HUES48 (cell line): ENCODE results near the gene NSMCE3.

Experiments
- H3K27ac ChIP-seq: one replicate; pipeline ENCODE4 v1.7.0; 2013; ENCODE audit warnings: low read depth, low read length, inconsistent platforms
- H3K27me3 ChIP-seq: 2 replicates; pipeline ENCODE4 v1.6.1; 2013; ENCODE audit warnings: mild to moderate bottlenecking, low read length; ENCODE audit not compliant: control insufficient read depth, insufficient read depth
- H3K36me3 ChIP-seq: 2 replicates; pipeline ENCODE4 v1.6.1; 2013; ENCODE audit warnings: low read length; ENCODE audit not compliant: control insufficient read depth, insufficient read depth
- H3K4me1 ChIP-seq: 2 replicates; pipeline ENCODE4 v1.6.1; 2013; ENCODE audit warnings: mild to moderate bottlenecking, low read length; ENCODE audit not compliant: control insufficient read depth, insufficient read depth
- H3K4me3 ChIP-seq: 2 replicates; pipeline ENCODE4 v1.5.1; 2013; ENCODE audit warnings: mild to moderate bottlenecking, low read depth, low read length
- H3K9ac ChIP-seq: 2 replicates; pipeline ENCODE4 v1.6.1; 2013; ENCODE audit warnings: mild to moderate bottlenecking, low read depth, low read length, moderate library complexity
- H3K9me3 ChIP-seq: 2 replicates; pipeline ENCODE4 v1.6.1; 2013; ENCODE audit warnings: low read length; ENCODE audit not compliant: control insufficient read depth, insufficient read depth

Gene NSMCE3

GRCh38 chr15:29220852-29221251, 48.8 kb downstream of the NSMCE3 start:
- no peaks in the 10 kb centered on the region for H3K27me3 ChIP-seq
- no peaks in the 10 kb centered on the region for H3K36me3 ChIP-seq
- H3K9ac ChIP-seq = no peak overlapping the region

GRCh38 chr15:29216955-29217354, 52.7 kb downstream of the NSMCE3 start:
- Histone ChIP-seq H3K9me3 (no peaks in the 10 kb centered on the region), H3K36me3 (no peaks in the 10 kb centered on the region), H3K27ac (no peak overlapping the region), H3K4me1 (peaks cover 14% of the 10 kb centered on the region; the same call in 1 of the 2 replicates), H3K4me3 (no peak overlapping the region; the same call in 1 of the 2 replicates), H3K9ac (no peak overlapping the region), H3K27me3 (no peaks in the 10 kb centered on the region)

More at GRCh38 chr15:29220852-29221251, 48.8 kb downstream of the NSMCE3 start:
- Histone ChIP-seq H3K9me3 (no peaks in the 10 kb centered on the region), H3K27ac (no peak overlapping the region), H3K4me1 (peaks cover 14% of the 10 kb centered on the region; the same call in 1 of the 2 replicates), H3K4me3 (no peak overlapping the region)
